Ramos (cell line): ENCODE measurements around the gene FTSJ1.

Experiments used
- in situ Hi-C: fragments of 300-500 bp; cut with MboI; formaldehyde crosslinking; loops from one replicate; pipeline ENCODE4 v1.14.3; 2022; ENCODE audit warnings: low sequenced_read_pairs; ENCODE audit not compliant: unreplicated experiment

The FTSJ1 gene

DNA sequence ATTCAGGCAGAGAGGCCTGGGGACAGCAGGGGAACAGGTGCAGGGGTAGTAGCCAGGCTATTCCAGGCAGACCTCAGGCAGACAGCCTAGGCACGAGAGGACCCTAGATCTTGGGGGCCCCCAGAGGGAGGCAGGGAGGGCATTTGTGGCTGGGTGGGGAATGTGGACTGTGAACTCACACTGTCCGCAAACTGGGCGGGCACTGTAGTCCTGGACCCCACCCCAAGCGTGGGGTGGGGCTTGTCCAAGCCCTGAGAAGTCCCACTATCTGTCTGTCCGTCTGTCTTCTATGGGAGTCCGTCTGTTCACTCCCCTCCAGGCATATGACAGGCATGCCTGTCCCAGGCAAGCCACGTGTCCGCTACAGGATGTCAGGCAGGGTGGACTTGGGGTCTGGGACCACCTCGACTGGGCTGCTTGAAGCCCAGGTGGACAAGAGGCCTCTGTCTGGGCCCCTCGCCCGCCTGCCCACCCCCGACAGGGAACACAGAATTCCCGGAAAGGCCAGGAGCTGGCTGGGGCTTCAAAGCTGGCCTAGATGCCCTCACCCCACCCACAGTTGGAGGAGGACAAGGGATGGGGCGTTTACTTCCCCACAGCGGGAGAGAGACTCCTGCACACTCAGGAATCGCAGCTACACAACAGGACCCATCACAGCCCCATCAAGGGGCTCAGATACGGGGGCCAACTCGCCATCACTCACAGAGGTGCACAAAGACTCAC lies 5.7 kb upstream of the FTSJ1 start, which contains the start of gene SLC38A5:
SLC38A5 (minus strand) TSS at position 151 of the 723 bp plus-strand sequence. CDS start 2,336 bp downstream, outside the sequence.
- in situ Hi-C loops: no loop called here

DNA sequence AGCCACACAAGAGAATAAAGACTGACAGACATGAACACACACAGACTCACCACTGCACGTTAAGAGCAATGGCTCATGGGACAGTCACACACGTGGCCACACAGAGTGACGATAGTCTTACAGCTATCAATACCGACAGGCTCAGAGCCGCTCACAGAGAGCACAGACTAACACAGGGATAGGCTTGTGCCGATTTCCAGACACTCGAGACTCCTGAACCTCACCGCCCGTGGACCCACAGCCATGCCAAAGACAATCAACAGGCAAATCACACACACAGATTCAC lies 5.2 kb upstream of the FTSJ1 start:
- in situ Hi-C loops: no loop called here

- in situ Hi-C loops: no loop called here
These were observed 4.5 kb upstream of the FTSJ1 start for GRCh38 chrX:48471504-48471903.

DNA sequence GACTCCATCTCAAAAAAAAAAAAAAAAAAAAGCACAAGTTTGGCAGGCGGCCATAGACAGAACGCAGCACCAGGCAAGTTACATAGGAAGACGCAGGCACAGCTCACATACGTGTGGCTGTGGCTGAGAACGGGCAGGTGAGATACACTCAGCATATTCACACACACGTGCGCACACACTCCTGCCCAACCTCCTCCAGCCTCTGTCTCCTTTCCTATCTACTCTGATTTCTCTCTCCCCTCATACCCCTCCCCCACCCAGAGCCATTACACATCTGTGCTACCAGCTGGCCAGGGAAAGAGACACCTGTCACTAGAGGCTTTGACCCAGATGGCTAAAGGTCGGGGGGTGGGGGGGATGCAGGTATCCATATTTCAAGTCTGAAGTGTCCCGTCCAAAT lies 3.8 kb upstream of the FTSJ1 start:
- in situ Hi-C loops: no loop called here

DNA sequence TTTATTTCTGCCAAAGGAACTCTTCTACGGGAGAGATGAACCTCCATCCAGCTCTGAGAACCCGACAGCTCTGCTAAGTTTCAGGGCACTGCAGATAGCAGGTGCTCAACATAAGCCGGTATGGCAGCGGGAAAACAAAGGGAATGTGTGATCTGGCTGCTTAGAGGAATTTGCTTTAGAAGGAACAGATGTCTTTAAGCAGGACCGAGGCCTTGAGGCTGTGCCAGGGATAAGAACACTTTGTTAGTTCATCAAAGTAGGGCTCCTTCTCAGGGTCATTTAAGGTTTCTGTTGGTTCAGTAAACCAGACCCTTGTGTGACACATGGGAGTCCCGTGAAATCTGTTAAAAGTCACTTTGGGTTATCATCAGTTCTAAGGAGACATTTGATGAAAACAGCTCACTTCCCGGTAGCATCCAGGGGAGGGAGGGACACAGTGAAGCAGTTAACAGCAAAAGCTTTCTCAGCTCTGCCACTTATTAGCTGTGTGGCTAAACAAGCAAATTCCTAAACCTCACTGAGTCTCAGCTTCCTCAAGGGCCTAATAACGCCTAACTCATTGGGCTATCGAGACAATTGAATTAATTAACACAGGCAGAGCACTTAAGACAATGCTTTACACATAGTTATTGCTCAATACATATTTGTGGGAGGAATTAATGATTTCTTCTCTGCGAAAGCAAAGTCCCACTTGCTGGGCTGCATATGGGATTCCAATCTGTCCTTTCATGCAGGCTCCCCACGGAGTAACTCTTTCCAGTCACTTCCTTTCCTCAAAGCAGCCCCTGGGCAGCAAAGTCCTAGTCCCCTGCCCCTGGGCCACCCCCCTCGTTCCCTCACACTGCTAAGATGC lies 2.9 kb upstream of the FTSJ1 start:
- in situ Hi-C loops: no loop called here

DNA sequence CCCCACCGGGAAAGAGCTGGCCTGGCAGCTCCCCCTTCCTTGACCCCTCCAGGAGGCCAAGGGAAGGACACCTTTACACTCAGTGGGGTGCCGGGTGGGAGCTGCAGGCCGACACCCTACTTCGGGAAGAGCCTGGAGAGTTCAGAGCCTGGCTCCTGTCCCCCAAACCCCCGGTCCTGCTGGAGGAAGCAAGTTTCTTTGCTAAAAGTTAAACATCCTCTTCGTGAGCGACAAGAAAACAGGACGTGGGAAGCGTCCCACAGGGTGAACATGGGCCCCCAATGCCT lies 2.4 kb upstream of the FTSJ1 start:
- in situ Hi-C loops: no loop called here

GRCh38 chrX:48474127-48474526 lies 1.9 kb upstream of the FTSJ1 start:
- in situ Hi-C loops: no loop called here

GRCh38 chrX:48474581-48474980 lies 1.4 kb upstream of the FTSJ1 start:
- in situ Hi-C loops: no loop called here

- in situ Hi-C loops: no loop called here
These were observed 703 bp upstream of the FTSJ1 start for GRCh38 chrX:48475296-48475695.

- in situ Hi-C loops: no loop called here
These were observed 920 bp downstream of the FTSJ1 start for GRCh38 chrX:48476919-48477318.

GRCh38 chrX:48477960-48478755 lies 2.2 kb downstream of the FTSJ1 start:
- in situ Hi-C loops: no loop called here

- in situ Hi-C loops: no loop called here
These were observed 2.8 kb downstream of the FTSJ1 start for GRCh38 chrX:48478806-48479205.

DNA sequence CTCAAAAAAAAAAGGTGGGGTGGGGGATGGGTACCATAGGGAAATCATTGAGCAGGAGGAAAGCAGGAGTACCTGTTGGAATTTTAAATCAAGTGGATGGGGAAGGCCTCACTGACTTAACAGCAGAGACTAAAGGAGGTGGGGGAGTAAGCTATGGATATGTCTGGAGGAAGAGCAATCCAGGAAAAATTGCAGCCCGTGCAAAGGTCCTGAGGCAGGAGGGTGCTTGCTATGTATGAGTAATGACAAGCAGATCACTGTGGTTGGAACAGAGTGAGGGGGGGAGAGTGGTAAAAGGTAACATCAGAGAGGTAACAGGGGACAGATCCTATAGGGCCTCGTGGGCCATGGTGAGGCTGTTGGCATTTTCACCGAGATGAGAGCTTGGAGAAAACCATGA lies 4.1 kb downstream of the FTSJ1 start:
- in situ Hi-C loops: no loop called here

DNA sequence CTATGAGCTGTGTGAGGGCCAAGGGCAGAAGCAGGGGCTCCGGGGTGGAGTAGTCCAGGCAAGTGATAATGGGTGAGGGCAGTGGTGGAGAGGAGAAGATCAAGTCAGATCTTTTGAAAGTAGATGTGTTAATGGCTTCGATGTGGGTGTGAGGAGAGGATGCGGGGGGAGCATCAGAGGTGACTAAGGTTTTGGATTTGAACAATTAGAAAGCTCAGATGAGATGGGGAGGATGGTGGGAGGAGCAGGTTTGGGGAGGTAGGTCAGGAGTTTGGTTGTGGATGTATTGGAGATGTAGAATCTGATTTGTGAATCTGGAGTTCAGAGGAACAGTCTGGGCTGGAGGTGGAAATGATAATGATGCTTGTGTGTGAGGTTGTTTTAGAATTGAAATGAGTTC lies 4.6 kb downstream of the FTSJ1 start:
- in situ Hi-C loops: no loop called here

DNA sequence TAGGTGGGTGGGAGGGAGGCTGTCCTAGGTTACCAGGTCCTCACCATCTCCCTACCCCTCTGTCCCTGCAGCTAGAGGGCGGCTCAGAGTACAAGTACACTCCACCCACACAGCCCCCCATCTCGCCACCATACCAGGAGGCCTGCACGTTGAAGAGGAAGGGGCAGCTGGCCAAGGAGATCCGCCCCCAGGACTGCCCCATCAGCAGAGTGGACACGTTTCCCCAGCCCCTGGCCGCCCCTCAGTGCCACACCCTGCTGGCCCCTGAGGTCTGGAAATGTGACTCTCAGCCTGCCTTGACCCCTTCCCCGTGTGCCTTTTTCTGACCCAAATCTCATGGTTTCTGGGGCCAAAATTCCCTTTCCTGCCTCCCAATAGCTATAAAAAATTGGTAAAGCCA lies 6.5 kb downstream of the FTSJ1 start:
- in situ Hi-C loops: no loop called here

DNA sequence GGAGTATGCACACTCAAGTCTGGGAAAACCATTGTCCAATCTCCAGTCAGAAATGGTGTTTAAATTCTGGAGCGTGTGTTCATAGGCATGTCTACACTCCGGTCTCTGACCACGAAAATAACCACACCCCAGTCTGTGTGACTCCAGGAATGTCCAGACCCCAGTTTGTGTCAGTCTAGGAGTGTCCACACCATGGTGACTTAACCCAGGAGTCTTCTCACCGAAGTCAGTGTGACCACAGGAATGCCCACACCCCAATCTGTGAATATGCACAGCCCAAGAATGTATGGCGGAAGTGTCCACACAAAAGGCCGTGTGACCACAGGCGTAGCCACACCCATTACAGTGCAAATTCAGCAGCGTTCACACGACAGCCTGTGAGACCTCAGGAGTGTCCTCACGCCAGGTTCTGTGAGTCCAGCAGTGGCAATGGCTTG lies 11.4 kb downstream of the FTSJ1 start:
- in situ Hi-C loops: no loop called here

GRCh38 chrX:48488034-48488433 lies 12.0 kb downstream of the FTSJ1 start:
- in situ Hi-C loops: no loop called here

DNA sequence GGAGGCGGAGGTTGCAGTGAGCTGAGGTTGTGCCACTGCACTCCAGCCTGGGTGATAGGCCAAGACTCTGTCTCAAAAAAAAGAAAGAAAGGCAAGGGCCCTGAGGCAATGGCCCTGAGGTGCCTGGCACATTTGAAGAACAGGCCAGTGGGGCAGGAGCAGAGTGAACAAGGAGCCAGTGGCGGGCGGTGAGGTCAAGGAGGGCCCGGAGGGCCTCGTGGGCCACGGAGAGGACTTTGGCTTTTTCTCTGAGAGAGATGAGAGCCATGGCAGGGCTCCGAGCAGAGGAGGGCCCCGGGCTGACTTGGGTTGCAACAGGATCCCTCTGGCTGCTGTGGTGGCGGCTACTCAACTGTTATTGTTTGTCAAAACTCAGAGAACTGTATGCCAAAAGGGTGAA lies 13.3 kb downstream of the FTSJ1 start:
- in situ Hi-C loops: no loop called here

DNA sequence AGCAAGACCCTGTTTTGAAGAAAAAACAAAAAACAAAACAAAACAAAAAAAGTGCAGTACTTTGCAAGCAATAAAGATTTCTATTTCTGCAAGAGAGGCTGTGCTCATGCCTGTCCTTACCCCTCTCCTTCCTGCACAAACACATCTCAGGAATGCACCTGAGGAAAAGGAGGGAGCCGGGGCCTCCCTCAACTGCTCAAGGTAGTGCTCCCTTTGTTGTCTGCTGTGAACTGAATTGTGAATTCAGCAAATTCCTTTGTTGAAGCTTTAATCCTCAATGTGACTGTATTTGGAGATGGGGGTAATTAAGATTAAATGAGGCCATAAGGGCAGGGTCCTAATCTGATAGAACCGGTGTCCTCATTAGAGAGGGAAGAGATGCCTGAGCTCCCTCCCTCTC lies 13.9 kb downstream of the FTSJ1 start:
- in situ Hi-C loops: no loop called here

DNA sequence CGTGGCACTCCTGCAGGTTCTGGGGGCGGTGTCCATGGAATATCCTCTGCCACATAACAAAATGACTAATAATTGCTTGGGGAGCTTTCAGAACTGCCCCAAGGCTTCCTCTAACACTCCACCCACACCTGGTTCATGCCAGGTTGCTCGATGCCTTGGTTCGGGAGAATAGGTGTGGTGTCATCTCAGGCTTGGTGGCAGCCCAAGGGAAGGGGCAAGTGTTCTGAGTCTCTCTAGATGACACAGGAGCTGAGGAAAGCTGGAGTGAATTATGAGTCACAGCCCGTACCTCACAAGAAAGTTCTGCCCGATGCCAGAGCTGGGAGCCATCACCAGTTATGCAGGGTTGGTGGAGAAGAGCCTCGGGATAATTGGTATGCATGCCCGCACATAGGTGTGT lies 14.7 kb downstream of the FTSJ1 start:
- in situ Hi-C loops: no loop called here

GRCh38 chrX:48491809-48492208 lies 15.8 kb downstream of the FTSJ1 start:
- in situ Hi-C loops: no loop called here
